DND-41 (cell line): ENCODE results near the gene DTNB.

Source experiments
- CTCF ChIP-seq: IDR thresholded peaks from 2 replicates; pipeline ENCODE4 v1.5.1; 2012; ENCODE audit warnings: borderline replicate concordance, low read length, moderate library complexity, mild to moderate bottlenecking; ENCODE audit not compliant: poor library complexity, severe bottlenecking; ENCODE audit errors: extremely low read depth
- EZH2 ChIP-seq: IDR thresholded peaks from 3 replicates; pipeline ENCODE4 v1.6.1; 2012; ENCODE audit warnings: borderline replicate concordance, low read depth, mild to moderate bottlenecking, moderate library complexity, low read length, inconsistent platforms; ENCODE audit not compliant: severe bottlenecking

- no peak for TF ChIP-seq CTCF
- no peak for TF ChIP-seq EZH2
These were observed 315.0 kb downstream of the DTNB start for GRCh38 chr2:25358249-25358815.
